Peyer's patch (tissue), 4 donors: ENCODE results near the gene SOHLH2. TPM values are rescaled to one million over a fixed set of nuclear protein-coding genes. Genes with fewer than 3 reads are reported as not detected.
A peak's percentile ranks its signal among the peaks of the same experiment; 100 is the strongest.

Source experiments
- DNase-seq, 3 donors: peaks; one replicate each; pipeline ENCODE4 v3.0.0-alpha.2; 2017 to 2019
- H3K27ac ChIP-seq, 4 donors: fragments of 200-600 bp; sonication (generic); one replicate each; pipeline ENCODE4 v1.5.1; 2016 to 2019
- H3K27me3 ChIP-seq, 2 donors: fragments of 200-600 bp; sonication (generic); one replicate each; pipeline ENCODE4 v1.5.1; 2019
- H3K36me3 ChIP-seq, 3 donors: fragments of 200-600 bp; sonication (generic); one replicate each; pipeline ENCODE4 v1.5.1; 2016 to 2019
- H3K4me1 ChIP-seq, 4 donors: fragments of 200-600 bp; sonication (generic); one replicate each; pipeline ENCODE4 v1.5.1; 2016 to 2019
- H3K4me3 ChIP-seq, 4 donors: fragments of 200-600 bp; sonication (generic); 1 replicate in 3 of 4; 2 replicates in 1 of 4; pipeline ENCODE4 v1.5.1; 2016 to 2019; ENCODE audit warnings: mild to moderate bottlenecking in 1 of 4
- H3K9me3 ChIP-seq, 4 donors: fragments of 200-600 bp; sonication (generic); one replicate each; pipeline ENCODE4 v1.5.1; 2016 to 2019; ENCODE audit warnings: mild to moderate bottlenecking in 1 of 4
- POLR2A ChIP-seq, 2 donors: fragments of 450-650 bp; IDR thresholded peaks; one replicate each; pipeline ENCODE4 v1.5.1; 2017; ENCODE audit warnings: antibody characterized with exemption in 2 of 2, mild to moderate bottlenecking in 2 of 2, moderate library complexity in 2 of 2
- total RNA-seq, 4 donors: library from RNA; depleted of rRNA; stranded (reverse); fragments of >200 nt; gene quantifications; one replicate each; pipeline ENCODE4 v1.1.0, GENCODE V29; 2016
- TF ChIP-seq, protein P1 (sequence below), 6 experiments: fragments of 450-650 bp in 4 of 6; fragments of 200-600 bp in 2 of 6; sonication (generic) in 1 of 6; IDR thresholded peaks; one replicate each; pipeline ENCODE4 v1.5.1; 2017 to 2019; ENCODE audit warnings: antibody characterized with exemption in 6 of 6, mild to moderate bottlenecking in 3 of 6, moderate library complexity in 1 of 6

SOHLH2 gene
- total RNA-seq, 4 donors from 2014 or later = not detected

GRCh38 chr13:36163809-36164308 is 50.5 kb downstream of the SOHLH2 start:
- no peaks in the 10 kb centered on the region for H3K27me3 ChIP-seq
- no peak overlapping the region for H3K27ac ChIP-seq
- peak in 1 of 3 donors; percentile 46 for DNase-seq
- H3K4me1 ChIP-seq = no peaks in the 10 kb centered on the region
- no peak overlapping the region for H3K4me3 ChIP-seq
- no peaks in the 10 kb centered on the region for H3K36me3 ChIP-seq
- no peaks in the 10 kb centered on the region for H3K9me3 ChIP-seq
- no peak for TF ChIP-seq POLR2A (IDR thresholded peaks at IDR 0.05)
- TF ChIP-seq, protein P1, sequence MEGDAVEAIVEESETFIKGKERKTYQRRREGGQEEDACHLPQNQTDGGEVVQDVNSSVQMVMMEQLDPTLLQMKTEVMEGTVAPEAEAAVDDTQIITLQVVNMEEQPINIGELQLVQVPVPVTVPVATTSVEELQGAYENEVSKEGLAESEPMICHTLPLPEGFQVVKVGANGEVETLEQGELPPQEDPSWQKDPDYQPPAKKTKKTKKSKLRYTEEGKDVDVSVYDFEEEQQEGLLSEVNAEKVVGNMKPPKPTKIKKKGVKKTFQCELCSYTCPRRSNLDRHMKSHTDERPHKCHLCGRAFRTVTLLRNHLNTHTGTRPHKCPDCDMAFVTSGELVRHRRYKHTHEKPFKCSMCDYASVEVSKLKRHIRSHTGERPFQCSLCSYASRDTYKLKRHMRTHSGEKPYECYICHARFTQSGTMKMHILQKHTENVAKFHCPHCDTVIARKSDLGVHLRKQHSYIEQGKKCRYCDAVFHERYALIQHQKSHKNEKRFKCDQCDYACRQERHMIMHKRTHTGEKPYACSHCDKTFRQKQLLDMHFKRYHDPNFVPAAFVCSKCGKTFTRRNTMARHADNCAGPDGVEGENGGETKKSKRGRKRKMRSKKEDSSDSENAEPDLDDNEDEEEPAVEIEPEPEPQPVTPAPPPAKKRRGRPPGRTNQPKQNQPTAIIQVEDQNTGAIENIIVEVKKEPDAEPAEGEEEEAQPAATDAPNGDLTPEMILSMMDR (IDR thresholded peaks at IDR 0.05) = no peak

GRCh38 chr13:36163286-36163685 is 51.1 kb downstream of the SOHLH2 start:
- TF ChIP-seq POLR2A (IDR thresholded peaks at IDR 0.05) = no peak
- TF ChIP-seq, protein P1 (IDR thresholded peaks at IDR 0.05) = no peak
- Histone ChIP-seq H3K9me3 (no peaks in the 10 kb centered on the region), H3K4me1 (no peaks in the 10 kb centered on the region), H3K4me3 (no peak overlapping the region), H3K27me3 (no peaks in the 10 kb centered on the region), H3K36me3 (no peaks in the 10 kb centered on the region), H3K27ac (no peak overlapping the region)
- no peak for DNase-seq

DNA sequence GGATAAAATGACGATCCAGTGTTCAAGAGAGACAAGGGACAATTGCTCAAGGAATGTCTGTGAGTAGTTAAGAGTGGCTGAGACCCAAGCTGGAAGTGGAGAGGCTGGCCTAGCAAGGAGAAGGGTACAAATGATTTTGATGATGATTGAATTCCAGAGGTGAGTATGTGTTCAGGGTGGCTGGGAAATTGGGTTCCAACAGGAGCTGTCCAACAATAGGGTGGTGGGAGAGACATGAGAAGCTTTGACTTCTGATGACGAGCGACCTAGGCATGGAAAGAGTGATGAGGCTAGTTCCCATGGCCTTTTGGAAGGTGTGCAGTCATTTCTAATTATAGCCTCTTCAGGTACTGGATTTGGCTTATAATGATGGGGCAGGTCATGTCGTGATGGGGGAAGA is 54.1 kb downstream of the SOHLH2 start:
- Histone ChIP-seq H3K27ac (no peak overlapping the region), H3K4me1 (no peaks in the 10 kb centered on the region), H3K27me3 (no peaks in the 10 kb centered on the region), H3K36me3 (no peaks in the 10 kb centered on the region), H3K4me3 (no peak overlapping the region), H3K9me3 (no peaks in the 10 kb centered on the region)
- TF ChIP-seq, protein P1 (IDR thresholded peaks at IDR 0.05) = no peak
- no peak for TF ChIP-seq POLR2A (IDR thresholded peaks at IDR 0.05)
- DNase-seq = no peak

GRCh38 chr13:36158611-36159010 is 55.7 kb downstream of the SOHLH2 start:
- TF ChIP-seq, protein P1 (IDR thresholded peaks at IDR 0.05) = no peak
- no peak for TF ChIP-seq POLR2A (IDR thresholded peaks at IDR 0.05)
- Histone ChIP-seq H3K9me3 (no peaks in the 10 kb centered on the region), H3K4me1 (no peaks in the 10 kb centered on the region), H3K36me3 (no peaks in the 10 kb centered on the region), H3K27me3 (no peaks in the 10 kb centered on the region), H3K27ac (no peak overlapping the region), H3K4me3 (no peak overlapping the region)
- no peak for DNase-seq

- Histone ChIP-seq H3K4me3 (no peak overlapping the region), H3K27me3 (no peaks in the 10 kb centered on the region), H3K9me3 (no peaks in the 10 kb centered on the region), H3K4me1 (no peaks in the 10 kb centered on the region), H3K36me3 (no peaks in the 10 kb centered on the region), H3K27ac (no peak overlapping the region)
- TF ChIP-seq, protein P1 (IDR thresholded peaks at IDR 0.05) = no peak
- TF ChIP-seq POLR2A (IDR thresholded peaks at IDR 0.05) = no peak
- DNase-seq = no peak
Measured at GRCh38 chr13:36157480-36157879, 56.9 kb downstream of the SOHLH2 start.
